Caco-2 (cell line): Measurements from ENCODE around the gene MN1. TPM values are rescaled to one million over a fixed set of nuclear protein-coding genes. Genes with fewer than 3 reads are reported as not detected.
"Not testable (repeated sequence)": the region's sequence is repeated elsewhere in the genome, so short reads cannot be mapped to it uniquely, and the experiment has no call there.

Experiments used
- BruUV-seq: library from RNA; stranded (reverse); fragments of 400-500 nt; replicated peaks from 2 replicates; lab custom pipeline; 2021; lab: Mats Ljungman, UMichigan
- CTCF ChIA-PET: fragments of 300-600 bp; sonication (Branson Sonifier 250); formaldehyde crosslinking; loops from one replicate; lab custom pipeline; 2022; ENCODE audit warnings: antibody characterized with exemption; lab: Charles Lee
- POLR2A ChIA-PET: fragments of 300-600 bp; sonication (Branson Sonifier 250); formaldehyde crosslinking; loops from one replicate; lab custom pipeline; 2022; ENCODE audit warnings: antibody characterized with exemption; lab: Charles Lee
- DNase-seq, 2 experiments: peaks; one replicate each; pipeline versions ENCODE4 v3.0.0 to v3.0.0-alpha.2; 2020 to 2022
- H3K27me3 ChIP-seq: replicated peaks from 2 replicates; pipeline ENCODE4 v1.6.0; 2011; ENCODE audit warnings: low read length; ENCODE audit not compliant: control insufficient read depth, insufficient read depth
- H3K36me3 ChIP-seq: 2 replicates; pipeline ENCODE4 v1.5.1; 2011; ENCODE audit warnings: low read length; ENCODE audit not compliant: control insufficient read depth, insufficient read depth
- H3K4me1 ChIP-seq: fragments of 250-450 bp; sonication (Bioruptor Pico); 2 replicates; pipeline ENCODE4 v1.5.1; 2020; ENCODE audit warnings: mild to moderate bottlenecking
- H3K4me3 ChIP-seq: 2 replicates; pipeline ENCODE4 v1.5.1; 2011; ENCODE audit warnings: low read depth, mild to moderate bottlenecking, control low read depth, low read length
- H3K9me3 ChIP-seq: fragments of 250-450 bp; sonication (Bioruptor Pico); 2 replicates; pipeline ENCODE4 v1.5.1; 2020; ENCODE audit warnings: mild to moderate bottlenecking, moderate library complexity
- H3K27ac Mint-ChIP-seq: one replicate; pipeline ENCODE4 v1.8.0; 2022; ENCODE audit warnings: mixed read lengths; ENCODE audit not compliant: unreplicated experiment
- H3K27me3 Mint-ChIP-seq: one replicate; pipeline ENCODE4 v1.8.0; 2022; ENCODE audit warnings: mixed read lengths; ENCODE audit not compliant: insufficient read depth, unreplicated experiment
- H3K36me3 Mint-ChIP-seq: one replicate; pipeline ENCODE4 v1.8.0; 2022; ENCODE audit warnings: mild to moderate bottlenecking, mixed read lengths; ENCODE audit not compliant: insufficient read depth, unreplicated experiment
- H3K4me1 Mint-ChIP-seq: one replicate; pipeline ENCODE4 v1.8.0; 2022; ENCODE audit warnings: low read depth, mixed read lengths; ENCODE audit not compliant: unreplicated experiment
- H3K4me3 Mint-ChIP-seq: one replicate; pipeline ENCODE4 v1.8.0; 2022; ENCODE audit warnings: mild to moderate bottlenecking, moderate library complexity, mixed read lengths; ENCODE audit not compliant: unreplicated experiment
- H3K9me3 Mint-ChIP-seq: one replicate; pipeline ENCODE4 v1.8.0; 2022; ENCODE audit warnings: mixed read lengths; ENCODE audit not compliant: unreplicated experiment
- CTCF ChIP-seq, 2 experiments: fragments of 200-600 bp in 1 of 2; IDR thresholded peaks; 1 replicate in 1 of 2; 2 replicates in 1 of 2; pipeline versions ENCODE4 v1.5.1 to v1.8.0; 2011 to 2022; ENCODE audit warnings: antibody characterized with exemption in 1 of 2, control low read depth in 1 of 2, inconsistent platforms in 1 of 2, low read depth in 1 of 2, low read length in 1 of 2, mild to moderate bottlenecking in 1 of 2, moderate library complexity in 1 of 2; ENCODE audit not compliant: insufficient read depth in 1 of 2, severe bottlenecking in 1 of 2, unreplicated experiment in 1 of 2
- intact Hi-C: fragments of 100-400 bp; cut with micrococcal nuclease; formaldehyde crosslinking; loops from one replicate; pipeline ENCODE4 v1.10.0; 2022; ENCODE audit not compliant: unreplicated experiment
- total RNA-seq: library from RNA; stranded (reverse); gene quantifications from 2 replicates; pipeline ENCODE4 v1.2.3, GENCODE V29; 2022

The MN1 gene
- total RNA-seq, 1 experiment from 2014 or later, result 0.32 TPM

GRCh38 chr22:27745809-27746208, 55.7 kb downstream of the MN1 start:
- H3K27me3 Mint-ChIP-seq, result peaks cover 9% of the 10 kb centered on the region

GRCh38 chr22:27745154-27745553, 56.4 kb downstream of the MN1 start:
- no TSS peak for BruUV-seq
- peaks cover 9% of the 10 kb centered on the region for H3K27me3 Mint-ChIP-seq
- H3K27me3 ChIP-seq, result no peaks in the 10 kb centered on the region; the same call in none of the 2 replicates
- POLR2A ChIA-PET, result no interaction called here
- no peak overlapping the region for H3K4me3 ChIP-seq
- H3K4me1 Mint-ChIP-seq, result peaks cover 5% of the 10 kb centered on the region
- H3K36me3 ChIP-seq, result no peaks in the 10 kb centered on the region
- H3K4me3 Mint-ChIP-seq, result no peak overlapping the region
- intact Hi-C loops, result no loop called here
- no peaks in the 10 kb centered on the region for H3K4me1 ChIP-seq
- H3K9me3 ChIP-seq, result no peaks in the 10 kb centered on the region
- H3K9me3 Mint-ChIP-seq, result no peaks in the 10 kb centered on the region
- DNase-seq, result no peak
- CTCF ChIA-PET, result no interaction called here
- TF ChIP-seq CTCF (IDR thresholded peaks at IDR 0.05; ENCODE audit: insufficient read depth in 1 of 2, low read depth in 1 of 2, low read length in 1 of 2, severe bottlenecking in 1 of 2, unreplicated experiment in 1 of 2), result no peak
- no peaks in the 10 kb centered on the region for H3K36me3 Mint-ChIP-seq
- no peak overlapping the region for H3K27ac Mint-ChIP-seq

More at GRCh38 chr22:27745809-27746208, 55.7 kb downstream of the MN1 start:
- Mint-ChIP-seq H3K9me3 (no peaks in the 10 kb centered on the region), H3K4me3 (no peak overlapping the region), H3K27ac (no peak overlapping the region), H3K36me3 (no peaks in the 10 kb centered on the region), H3K4me1 (peaks cover 8% of the 10 kb centered on the region)
- ChIA-PET POLR2A (no interaction called here), CTCF (no interaction called here)
- BruUV-seq, result no TSS peak
- H3K27me3 ChIP-seq, result no peaks in the 10 kb centered on the region; the same call in none of the 2 replicates
- no peak overlapping the region for H3K4me3 ChIP-seq
- no peaks in the 10 kb centered on the region for H3K36me3 ChIP-seq
- intact Hi-C loops, result no loop called here
- DNase-seq, result no peak
- TF ChIP-seq CTCF (IDR thresholded peaks at IDR 0.05; ENCODE audit: insufficient read depth in 1 of 2, low read depth in 1 of 2, low read length in 1 of 2, severe bottlenecking in 1 of 2, unreplicated experiment in 1 of 2), result no peak
- H3K4me1 ChIP-seq, result no peaks in the 10 kb centered on the region
- H3K9me3 ChIP-seq, result no peaks in the 10 kb centered on the region

- H3K4me1 ChIP-seq, CTCF ChIA-PET, H3K9me3 Mint-ChIP-seq: not testable (repeated sequence)
Observed at GRCh38 chr22:27744078-27744477, 57.5 kb downstream of the MN1 start.

More at GRCh38 chr22:27744078-27744477, 57.5 kb downstream of the MN1 start:
- H3K36me3 ChIP-seq, intact Hi-C loops, H3K27me3 Mint-ChIP-seq, BruUV-seq, H3K9me3 ChIP-seq, H3K4me3 ChIP-seq, POLR2A ChIA-PET, H3K27ac Mint-ChIP-seq, H3K27me3 ChIP-seq, H3K4me1 Mint-ChIP-seq, DNase-seq, H3K4me3 Mint-ChIP-seq, H3K36me3 Mint-ChIP-seq: not testable (repeated sequence)
